GM21619 (cell line): Measurements from ENCODE around the gene ESYT2.
A peak's percentile ranks its signal among the peaks of the same experiment; 100 is the strongest.
"Not testable (repeated sequence)": the region's sequence is repeated elsewhere in the genome, so short reads cannot be mapped to it uniquely, and the experiment has no call there.

Experiments
- ATAC-seq: cut with Tn5 transposase; IDR thresholded peaks from one replicate; pipeline ENCODE4 v1.9.1; 2021; ENCODE audit not compliant: unreplicated experiment

ESYT2 gene

GRCh38 chr7:158703679-158704523 lies 125.4 kb downstream of the ESYT2 start:
- ATAC-seq, result not testable (repeated sequence)

- ATAC-seq, result no peak
These were observed 126.4 kb downstream of the ESYT2 start for GRCh38 chr7:158702944-158703343.

- ATAC-seq, result no peak
These were observed 127.1 kb downstream of the ESYT2 start for GRCh38 chr7:158702196-158702595.

GRCh38 chr7:158700008-158700407 lies 129.3 kb downstream of the ESYT2 start:
- no peak for ATAC-seq

- no peak for ATAC-seq
These were observed 130.0 kb downstream of the ESYT2 start for GRCh38 chr7:158699341-158699740.

GRCh38 chr7:158698657-158699195 lies 130.6 kb downstream of the ESYT2 start:
- no peak for ATAC-seq

GRCh38 chr7:158697597-158697996 lies 131.7 kb downstream of the ESYT2 start:
- ATAC-seq, result not testable (repeated sequence)

- peak; percentile 91 for ATAC-seq
These were observed 133.4 kb downstream of the ESYT2 start for GRCh38 chr7:158695726-158696452.

- ATAC-seq, result no peak
These were observed 134.3 kb downstream of the ESYT2 start for GRCh38 chr7:158695056-158695455.

GRCh38 chr7:158694650-158695049 lies 134.7 kb downstream of the ESYT2 start:
- no peak for ATAC-seq

GRCh38 chr7:158689488-158689887 lies 139.8 kb downstream of the ESYT2 start:
- ATAC-seq, result no peak

GRCh38 chr7:158687406-158687805 lies 141.9 kb downstream of the ESYT2 start:
- ATAC-seq, result no peak

- no peak for ATAC-seq
These were observed 143.6 kb downstream of the ESYT2 start for GRCh38 chr7:158685693-158686092.

GRCh38 chr7:158684329-158684728 lies 145.0 kb downstream of the ESYT2 start:
- no peak for ATAC-seq

- no peak for ATAC-seq
These were observed 145.8 kb downstream of the ESYT2 start for GRCh38 chr7:158683541-158683940.

GRCh38 chr7:158682456-158682855 lies 146.9 kb downstream of the ESYT2 start:
- no peak for ATAC-seq
